Rectal smooth muscle tissue (tissue), 1 donor: Measurements from ENCODE around the gene SLC12A7.

Experiments used
- H3K27ac ChIP-seq: one replicate; pipeline ENCODE4 v1.7.0; 2013; ENCODE audit warnings: low read depth, low read length, inconsistent platforms
- H3K27me3 ChIP-seq: one replicate; pipeline ENCODE4 v1.7.0; 2013; ENCODE audit warnings: low read length; ENCODE audit not compliant: control insufficient read depth, insufficient read depth
- H3K36me3 ChIP-seq: one replicate; pipeline ENCODE4 v1.7.0; 2013; ENCODE audit warnings: low read length; ENCODE audit not compliant: control insufficient read depth, insufficient read depth
- H3K4me1 ChIP-seq: one replicate; pipeline ENCODE4 v1.7.0; 2013; ENCODE audit warnings: low read length; ENCODE audit not compliant: control insufficient read depth, insufficient read depth
- H3K4me3 ChIP-seq: one replicate; pipeline ENCODE4 v1.7.0; 2013; ENCODE audit warnings: low read length
- H3K9ac ChIP-seq: one replicate; pipeline ENCODE4 v1.7.0; 2013; ENCODE audit warnings: low read length

Gene SLC12A7

DNA sequence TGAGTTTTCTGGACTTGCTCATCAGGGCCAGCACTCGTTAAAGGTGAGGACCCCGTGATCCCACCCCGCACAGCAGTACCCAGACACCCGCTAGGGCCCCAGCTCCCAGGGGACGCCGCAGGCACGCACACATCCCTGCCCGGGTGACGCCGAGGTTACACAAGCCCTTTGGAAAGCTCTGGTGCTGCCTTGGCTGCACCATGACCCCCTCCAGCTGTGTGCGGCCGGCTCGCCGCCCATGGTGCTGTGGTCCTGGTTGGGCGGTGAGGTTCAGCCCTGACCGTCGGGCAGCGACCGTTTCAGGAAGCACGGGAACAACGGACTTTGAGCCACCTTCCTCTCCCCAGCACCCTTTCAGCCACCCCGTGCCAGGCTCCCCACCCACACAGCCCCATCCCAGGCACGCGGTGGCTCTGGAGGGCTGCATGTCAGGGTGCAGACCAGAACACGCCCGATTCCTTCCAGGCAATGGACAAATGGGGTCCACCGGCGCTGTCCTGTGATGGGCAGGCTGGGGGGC is 7.5 kb upstream of the SLC12A7 start:
- Histone ChIP-seq H3K36me3 (no peaks in the 10 kb centered on the region), H3K9ac (no peak overlapping the region), H3K27ac (no peak overlapping the region), H3K4me3 (no peak overlapping the region), H3K27me3 (no peaks in the 10 kb centered on the region), H3K4me1 (peaks cover 5% of the 10 kb centered on the region)

DNA sequence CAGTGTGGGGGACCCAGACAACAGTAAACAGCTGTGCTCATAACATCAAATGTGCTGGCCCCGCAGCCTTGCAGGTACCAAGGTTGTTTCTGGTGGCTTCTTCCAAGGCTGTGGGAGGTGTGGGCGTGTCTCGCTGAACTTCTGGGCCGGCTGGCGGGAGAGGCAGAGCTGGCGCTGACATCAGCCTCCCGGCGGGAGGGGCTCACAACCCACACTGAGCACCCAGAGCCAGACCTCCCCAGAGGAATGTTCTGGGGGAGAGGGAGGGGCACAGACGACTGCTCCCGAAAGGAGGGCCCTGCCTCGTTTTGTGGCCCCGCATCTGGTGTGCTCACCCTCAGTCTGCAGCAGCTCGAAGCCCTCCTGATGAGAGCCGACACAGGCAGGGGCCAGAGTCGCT is 6.9 kb upstream of the SLC12A7 start:
- peak overlapping the region; percentile 11 for H3K27ac ChIP-seq
- no peak overlapping the region for H3K4me3 ChIP-seq
- H3K9ac ChIP-seq, result no peak overlapping the region
- no peaks in the 10 kb centered on the region for H3K36me3 ChIP-seq
- H3K27me3 ChIP-seq, result no peaks in the 10 kb centered on the region
- H3K4me1 ChIP-seq, result peaks cover 5% of the 10 kb centered on the region

DNA sequence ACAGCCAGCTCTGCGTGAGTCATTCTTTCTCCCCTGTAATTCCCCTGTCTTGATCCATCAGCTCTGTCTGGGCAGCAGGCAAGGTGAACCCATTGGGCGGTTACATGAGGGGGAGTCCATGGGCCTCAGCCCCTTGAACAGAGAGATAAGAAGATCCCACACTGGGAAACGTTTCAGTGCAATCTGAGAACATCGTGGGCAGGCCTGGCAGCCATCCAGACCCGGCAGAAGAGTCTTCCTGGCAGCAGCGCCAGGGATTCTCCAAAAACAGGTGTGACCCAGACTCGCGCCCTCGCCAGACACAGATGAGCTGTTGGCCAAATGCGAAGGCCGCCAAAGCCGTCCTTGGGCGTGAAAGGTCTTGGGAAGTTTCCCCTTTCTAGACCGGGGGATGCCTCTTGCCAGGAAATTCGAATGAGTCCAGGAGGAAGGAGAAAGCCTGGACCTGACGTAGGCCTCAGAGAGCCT is 6.4 kb upstream of the SLC12A7 start:
- H3K27ac ChIP-seq, result peak overlapping the region; percentile 11
- peaks cover 5% of the 10 kb centered on the region for H3K4me1 ChIP-seq
- H3K9ac ChIP-seq, result no peak overlapping the region
- no peak overlapping the region for H3K4me3 ChIP-seq
- no peaks in the 10 kb centered on the region for H3K27me3 ChIP-seq
- no peaks in the 10 kb centered on the region for H3K36me3 ChIP-seq

GRCh38 chr5:1116977-1117376 is 5.1 kb upstream of the SLC12A7 start:
- Histone ChIP-seq H3K4me3 (no peak overlapping the region), H3K36me3 (no peaks in the 10 kb centered on the region), H3K9ac (no peak overlapping the region), H3K27ac (no peak overlapping the region), H3K27me3 (no peaks in the 10 kb centered on the region), H3K4me1 (peaks cover 5% of the 10 kb centered on the region)

- Histone ChIP-seq H3K27ac (no peak overlapping the region), H3K36me3 (no peaks in the 10 kb centered on the region)
Measured at GRCh38 chr5:1116109-1116740, 4.4 kb upstream of the SLC12A7 start.

GRCh38 chr5:1115123-1115815 is 3.4 kb upstream of the SLC12A7 start:
- Histone ChIP-seq H3K9ac (no peak overlapping the region), H3K27ac (no peak overlapping the region), H3K4me1 (peaks cover 7% of the 10 kb centered on the region), H3K4me3 (no peak overlapping the region), H3K36me3 (no peaks in the 10 kb centered on the region), H3K27me3 (no peaks in the 10 kb centered on the region)

More at GRCh38 chr5:1116109-1116740, 4.4 kb upstream of the SLC12A7 start:
- no peaks in the 10 kb centered on the region for H3K27me3 ChIP-seq
- no peak overlapping the region for H3K4me3 ChIP-seq
- H3K9ac ChIP-seq, result no peak overlapping the region
- peaks cover 5% of the 10 kb centered on the region for H3K4me1 ChIP-seq

GRCh38 chr5:1113805-1114586 is 2.1 kb upstream of the SLC12A7 start:
- Histone ChIP-seq H3K27ac (no peak overlapping the region), H3K4me1 (peaks cover 4% of the 10 kb centered on the region), H3K27me3 (no peaks in the 10 kb centered on the region), H3K4me3 (no peak overlapping the region), H3K36me3 (no peaks in the 10 kb centered on the region), H3K9ac (no peak overlapping the region)

DNA sequence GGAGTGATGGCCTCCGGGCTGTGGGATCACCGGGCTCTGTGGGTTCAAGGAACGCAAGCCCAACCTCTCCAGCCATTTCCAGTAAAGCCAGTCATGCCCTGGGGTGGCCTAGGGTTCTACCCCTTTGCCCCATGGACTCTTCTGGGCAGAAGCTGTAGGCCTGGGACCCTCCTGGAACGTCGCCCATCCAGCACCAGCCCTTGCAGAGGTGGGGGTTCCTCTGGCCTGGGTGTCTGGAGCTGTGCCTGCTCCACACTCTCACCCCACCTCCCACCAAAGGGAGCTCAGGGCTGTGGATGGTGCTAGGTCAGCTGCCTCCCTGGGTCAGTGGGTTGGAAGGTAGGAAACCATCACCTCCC is 1.4 kb upstream of the SLC12A7 start:
- Histone ChIP-seq H3K27ac (no peak overlapping the region), H3K27me3 (no peaks in the 10 kb centered on the region), H3K4me3 (no peak overlapping the region), H3K4me1 (peaks cover 3% of the 10 kb centered on the region), H3K9ac (no peak overlapping the region), H3K36me3 (no peaks in the 10 kb centered on the region)

DNA sequence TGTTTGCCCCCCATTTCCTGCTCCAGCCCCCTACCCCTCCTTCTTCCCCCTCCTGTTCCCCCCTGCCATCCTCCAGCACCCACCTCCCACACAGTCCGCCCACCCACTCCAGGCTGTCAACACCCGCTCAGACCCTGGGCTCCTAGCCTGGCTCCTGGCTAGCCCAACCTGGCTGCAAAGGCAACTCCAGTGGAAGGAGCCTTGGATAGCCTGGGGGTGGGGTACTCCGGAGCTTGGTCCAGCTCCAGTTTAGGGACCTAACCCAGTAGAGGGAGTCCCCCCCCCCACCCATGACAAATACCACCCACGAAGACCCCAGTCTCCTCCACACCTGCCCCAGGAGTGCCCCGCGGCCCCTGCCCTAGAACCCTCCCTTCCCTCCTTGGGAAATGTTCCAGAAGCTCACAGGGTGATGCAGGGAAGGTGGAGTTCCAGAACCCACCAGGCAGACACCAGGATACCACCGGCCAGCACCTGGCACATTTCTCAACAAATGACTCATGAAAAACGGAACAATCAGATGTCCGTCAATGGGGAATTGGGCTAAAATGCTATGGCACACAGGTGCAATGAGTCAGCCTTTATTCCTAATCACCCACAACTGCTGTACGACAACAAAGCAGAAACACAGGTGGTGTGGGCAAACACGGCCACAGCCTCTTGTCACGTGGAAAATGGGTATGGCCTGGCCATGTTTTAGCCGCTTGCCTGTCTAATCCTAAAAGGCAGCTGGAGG is 901 bp upstream of the SLC12A7 start:
- Histone ChIP-seq H3K27ac (no peak overlapping the region), H3K9ac (no peak overlapping the region), H3K4me3 (no peak overlapping the region), H3K4me1 (peaks cover 3% of the 10 kb centered on the region), H3K36me3 (no peaks in the 10 kb centered on the region), H3K27me3 (no peaks in the 10 kb centered on the region)

- Histone ChIP-seq H3K4me3 (peak overlapping the region; percentile 82), H3K9ac (peak overlapping the region; percentile 66), H3K27me3 (no peaks in the 10 kb centered on the region), H3K27ac (peak overlapping the region; percentile 64), H3K4me1 (peaks cover 3% of the 10 kb centered on the region), H3K36me3 (no peaks in the 10 kb centered on the region)
Measured at GRCh38 chr5:1111241-1111726, 579 bp downstream of the SLC12A7 start.

- Histone ChIP-seq H3K36me3 (no peaks in the 10 kb centered on the region), H3K4me1 (peaks cover 3% of the 10 kb centered on the region), H3K27me3 (no peaks in the 10 kb centered on the region), H3K9ac (peak overlapping the region; percentile 66), H3K4me3 (peak overlapping the region; percentile 82), H3K27ac (peak overlapping the region; percentile 64)
Measured at GRCh38 chr5:1110307-1111240, 1.3 kb downstream of the SLC12A7 start.
